HepG2 (cell line): ENCODE results near the gene BRIP1. TPM values are rescaled to one million over a fixed set of nuclear protein-coding genes. Genes with fewer than 3 reads are reported as not detected.

Experiments
- ATAC-seq: fragments of 200-7000 bp; cut with Tn5 transposase; 3 replicates; pipeline ENCODE4 v1.9.1; 2020; ENCODE audit warnings: mild to moderate bottlenecking, moderate library complexity
- BruUV-seq: library from RNA; stranded (reverse); fragments of 400-500 nt; replicated peaks from 2 replicates; lab custom pipeline; 2021; lab: Mats Ljungman, UMichigan
- CTCF ChIA-PET: fragments of 300-600 bp; formaldehyde crosslinking; extraction: SDS; loops from one replicate; lab custom pipeline; 2021; ENCODE audit warnings: low total read pairs, inconsistent platforms, low intra/inter-chr PET ratio; lab: Yijun Ruan, JAX
- POLR2A ChIA-PET: fragments of 350-600 bp; sonication (Branson Sonifier 250); formaldehyde crosslinking; loops from one replicate; lab custom pipeline; 2020; ENCODE audit warnings: antibody characterized with exemption, inconsistent platforms; lab: Yijun Ruan, JAX
- DNase-seq: peaks from one replicate; pipeline ENCODE4 v3.0.0-alpha.2; 2015; ENCODE audit warnings: low spot score
- FAIRE-seq: peaks from 3 replicates; lab custom pipeline; 2011; peaks lifted over from hg19 to GRCh38; lab: Jason Lieb, UNC
- H2AFZ ChIP-seq: one replicate; pipeline ENCODE4 v1.6.1; 2011; ENCODE audit warnings: low read length, inconsistent platforms
- H3K27ac ChIP-seq: fragments of 300-600 bp; 3 replicates; pipeline ENCODE4 v1.8.0; 2011; ENCODE audit warnings: mixed run types, mild to moderate bottlenecking, mixed read lengths, low read length, inconsistent platforms; ENCODE audit not compliant: insufficient read depth; ENCODE audit errors: extremely low read length
- H3K27me3 ChIP-seq, 2 experiments: fragments of 200-600 bp in 1 of 2; 2 replicates in 1 of 2; 3 replicates in 1 of 2; pipeline versions ENCODE4 v1.6.0 to v1.8.0; 2011; ENCODE audit warnings: low read length in 2 of 2, mild to moderate bottlenecking in 2 of 2, moderate library complexity in 2 of 2, inconsistent platforms in 1 of 2; ENCODE audit not compliant: insufficient read depth in 2 of 2, control insufficient read depth in 1 of 2
- H3K36me3 ChIP-seq, 2 experiments: fragments of 200-600 bp in 1 of 2; replicated peaks in 1 of 2; 2 replicates in 1 of 2; 3 replicates in 1 of 2; pipeline versions ENCODE4 v1.5.1 to v1.8.0; 2011; ENCODE audit warnings: low read length in 2 of 2, inconsistent platforms in 1 of 2; ENCODE audit not compliant: insufficient read depth in 2 of 2, control insufficient read depth in 1 of 2
- H3K4me1 ChIP-seq: 2 replicates; pipeline ENCODE4 v1.5.1; 2012; ENCODE audit warnings: low read length, inconsistent platforms; ENCODE audit not compliant: insufficient read depth
- H3K4me2 ChIP-seq: 2 replicates; pipeline ENCODE4 v1.6.0; 2011; ENCODE audit warnings: low read depth, low read length, inconsistent platforms
- H3K4me3 ChIP-seq, 3 experiments: fragments of 200-600 bp in 1 of 3; sonication (generic), shearing (Covaris generic) in 1 of 3; replicated peaks in 1 of 3; 2 replicates each; pipeline ENCODE4 v1.5.1; 2011 to 2016; ENCODE audit warnings: low read length in 3 of 3, inconsistent platforms in 2 of 3, low read depth in 2 of 3, mild to moderate bottlenecking in 2 of 3, control low read depth in 1 of 3, mixed read lengths in 1 of 3; ENCODE audit not compliant: insufficient read depth in 1 of 3
- H3K79me2 ChIP-seq: one replicate; pipeline ENCODE4 v1.6.1; 2011; ENCODE audit warnings: low read length, inconsistent platforms; ENCODE audit not compliant: insufficient read depth
- H3K9ac ChIP-seq: 2 replicates; pipeline ENCODE4 v1.6.0; 2011; ENCODE audit warnings: mild to moderate bottlenecking, low read depth, low read length, inconsistent platforms; ENCODE audit not compliant: insufficient read depth
- H3K9me3 ChIP-seq: 2 replicates; pipeline ENCODE4 v1.5.1; 2012; ENCODE audit warnings: mild to moderate bottlenecking, low read length
- H4K20me1 ChIP-seq: 2 replicates; pipeline ENCODE4 v1.6.0; 2011; ENCODE audit warnings: inconsistent platforms, mild to moderate bottlenecking, low read length, moderate library complexity; ENCODE audit not compliant: insufficient read depth
- CBX2 ChIP-seq, 2 experiments: fragments of 200-600 bp in 1 of 2; sonication (generic); formaldehyde crosslinking in 1 of 2; IDR thresholded peaks; 2 replicates each; pipeline versions ENCODE4 v1.7.0 to v1.8.1; 2018 to 2022; ENCODE audit warnings: low read depth in 2 of 2, low read length in 1 of 2, mild to moderate bottlenecking in 1 of 2, missing genetic modification reagents in 1 of 2
- GLI4 ChIP-seq: sonication (generic); formaldehyde crosslinking; IDR thresholded peaks from 2 replicates; pipeline ENCODE4 v1.5.1; 2020; ENCODE audit warnings: missing genetic modification reagents, mild to moderate bottlenecking, moderate library complexity, borderline replicate concordance
- IKZF1 ChIP-seq: fragments of 450-650 bp; IDR thresholded peaks from 2 replicates; pipeline ENCODE4 v1.7.1; 2016
- KAT7 ChIP-seq: IDR thresholded peaks from 2 replicates; pipeline ENCODE4 v1.6.1; 2018; ENCODE audit warnings: borderline replicate concordance, missing compliant biosample characterization
- TOPORS ChIP-seq: sonication (generic); formaldehyde crosslinking; IDR thresholded peaks from 2 replicates; pipeline ENCODE4 v1.8.0; 2023; ENCODE audit warnings: mild to moderate bottlenecking, missing genetic modification reagents
- ZNF121 ChIP-seq: sonication (generic); formaldehyde crosslinking; IDR thresholded peaks from 2 replicates; pipeline ENCODE4 v1.5.0; 2020; ENCODE audit warnings: mild to moderate bottlenecking, missing genetic modification reagents
- ZNF747 ChIP-seq: sonication (generic); formaldehyde crosslinking; IDR thresholded peaks from 2 replicates; pipeline ENCODE4 v1.8.1; 2023; ENCODE audit warnings: missing genetic modification reagents, mild to moderate bottlenecking, borderline replicate concordance
- WGBS: methylation state at CpG from one replicate; pipeline ENCODE4 v1.1.6; 2017; ENCODE audit warnings: low lambda C conversion rate; 5-methylcytosine and 5-hydroxymethylcytosine counted together
- in situ Hi-C: cut with HindIII; loops from 2 replicates; pipeline ENCODE4 v1.10.0; 2017; ENCODE audit warnings: low pct_unique_long_range_greater_than_20kb; ENCODE audit not compliant: extremely low pct_ligation_motif_present
- intact Hi-C: fragments of 100-400 bp; cut with micrococcal nuclease; formaldehyde crosslinking; loops from one replicate; pipeline ENCODE4 v1.10.0; 2022; ENCODE audit not compliant: unreplicated experiment
- polyA plus RNA-seq, 8 experiments: library from polyadenylated mRNA; depleted of rRNA in 3 of 8; stranded (reverse) in 7 of 8; unstranded in 1 of 8; fragments of >200 nt; fragmentation: Illumina TruSeq in 4 of 8; extraction: Trizol in 4 of 8; gene quantifications; 2 replicates each; pipeline versions ENCODE4 v1.2.1 to v1.2.3, GENCODE V29; 2011 to 2016; ENCODE audit warnings: low read depth in 4 of 8, missing spikeins in 1 of 8, mixed read lengths in 1 of 8; ENCODE audit not compliant: insufficient read depth in 1 of 8
- total RNA-seq, 5 experiments: library from RNA; depleted of rRNA; stranded (reverse); fragments of >200 nt; fragmentation: Illumina TruSeq; extraction: Trizol; gene quantifications; 2 replicates each; pipeline ENCODE4 v1.2.3, GENCODE V29; 2016; ENCODE audit warnings: low read depth in 1 of 5
- TF ChIP-seq, protein P1 (sequence below): sonication (generic); formaldehyde crosslinking; IDR thresholded peaks from 2 replicates; pipeline ENCODE4 v1.4.0; 2020; ENCODE audit warnings: mild to moderate bottlenecking, missing genetic modification reagents, borderline replicate concordance
- TF ChIP-seq, protein P2 (sequence below), 2 experiments: sonication (generic) in 1 of 2; formaldehyde crosslinking in 1 of 2; IDR thresholded peaks; 2 replicates each; pipeline versions ENCODE4 v1.6.1 to v1.9.0; 2014 to 2022; ENCODE audit warnings: antibody characterized with exemption in 1 of 2, borderline replicate concordance in 1 of 2, inconsistent platforms in 1 of 2, low read depth in 1 of 2, missing genetic modification reagents in 1 of 2

Gene BRIP1
- total and polyA plus RNA-seq, 2 of the 13 experiments (the other 11 are each of a cell fraction or from before 2014, with no cell fraction given): 3.8 to 27.7 TPM

DNA sequence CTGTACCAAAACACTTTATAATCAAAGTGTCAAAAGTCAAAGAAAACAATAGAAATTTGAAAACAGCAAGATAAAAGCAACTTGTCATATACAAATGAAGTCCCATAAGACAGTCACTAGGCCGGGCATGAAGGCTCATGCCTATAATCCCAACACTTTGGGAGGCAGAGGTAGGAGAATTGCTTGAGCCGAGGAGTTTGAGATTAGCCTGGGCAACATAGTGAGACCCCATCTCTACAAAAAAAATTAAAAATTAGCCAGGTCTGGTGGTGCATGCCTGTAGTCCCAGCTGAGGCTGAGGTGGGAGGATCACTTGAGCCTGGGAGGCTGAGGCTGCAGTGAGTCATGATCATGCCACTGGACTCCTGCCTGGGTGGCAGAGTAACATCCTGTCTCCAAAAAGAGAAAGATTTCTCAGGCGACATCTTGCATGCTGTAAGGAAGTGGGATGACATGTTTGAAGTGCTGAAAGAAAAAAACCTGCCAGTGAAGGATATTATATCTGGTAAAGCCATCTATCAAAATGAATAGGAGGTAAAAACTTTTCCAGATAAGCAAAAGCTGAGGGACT lies 173.6 kb downstream of the BRIP1 start:
- H3K9me3 ChIP-seq: no peaks in the 10 kb centered on the region
- H3K4me2 ChIP-seq: no peak overlapping the region
- ChIA-PET POLR2A (no interaction called here), CTCF (no interaction called here)
- no peak overlapping the region for H3K9ac ChIP-seq
- intact Hi-C loops: loop anchor here (10.0 kb wide), 1 partner anchor 195 kb away; no protein-coding TSS in a partner anchor
- H3K27ac ChIP-seq: no peak overlapping the region
- peak; percentile 64; the same call in 1 of the 2 replicates for TF ChIP-seq ZNF121 (CRISPR knock-in tag)
- TF ChIP-seq IKZF1: no peak
- TF ChIP-seq CBX2 (IDR thresholded peaks at IDR 0.05; ENCODE audit: low read depth, low read length): no peak
- TF ChIP-seq CBX2 (CRISPR knock-in tag; IDR thresholded peaks at IDR 0.05; ENCODE audit: low read depth): no peak
- TF ChIP-seq TOPORS (CRISPR knock-in tag): no peak
- H3K36me3 ChIP-seq: peaks cover 1 to 25% of the 10 kb centered on the region in 2 experiments; a peak in 2 of 5 replicates
- H2AFZ ChIP-seq: no peak overlapping the region
- DNase-seq (no peak), ATAC-seq (no peak), FAIRE-seq (no peak)
- 93% methylated on average over 3 of the region's 3 CpGs for WGBS
- in situ Hi-C loops: no loop called here
- H3K27me3 ChIP-seq: no peaks in the 10 kb centered on the region
- no TSS peak for BruUV-seq
- H3K4me3 ChIP-seq: no peak overlapping the region
- no peaks in the 10 kb centered on the region for H3K79me2 ChIP-seq
- H3K4me1 ChIP-seq: no peaks in the 10 kb centered on the region
- no peaks in the 10 kb centered on the region for H4K20me1 ChIP-seq

DNA sequence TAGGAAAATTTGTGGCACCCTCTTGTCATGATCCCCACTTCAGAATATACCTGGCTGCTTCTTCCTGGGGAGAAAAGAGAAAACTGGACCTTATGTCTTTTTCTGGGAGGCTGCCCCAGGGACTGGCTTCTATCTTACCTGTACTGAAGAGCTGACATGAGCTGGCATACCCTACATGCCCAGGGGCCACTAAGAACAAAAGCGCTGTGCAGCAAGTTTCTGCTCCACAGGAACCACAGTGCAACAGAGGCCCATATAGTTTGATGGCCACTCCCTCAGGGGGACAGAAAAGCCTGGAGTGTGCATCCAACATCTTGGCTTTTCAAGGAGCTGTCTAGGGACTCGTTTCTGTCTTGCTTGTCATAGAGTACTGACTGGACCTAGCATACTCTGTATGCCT lies 175.6 kb downstream of the BRIP1 start:
- no TSS peak for BruUV-seq
- FAIRE-seq: no peak
- WGBS: 54% methylated on average over 1 of the region's 2 CpGs
- Histone ChIP-seq H3K27ac (no peak overlapping the region), H3K9me3 (no peaks in the 10 kb centered on the region), H3K4me2 (no peak overlapping the region), H3K36me3 (peaks cover 1 to 20% of the 10 kb centered on the region in 2 experiments; a peak in 4 of 5 replicates), H3K4me1 (no peaks in the 10 kb centered on the region), H4K20me1 (no peaks in the 10 kb centered on the region), H3K79me2 (no peaks in the 10 kb centered on the region), H3K27me3 (no peaks in the 10 kb centered on the region), H2AFZ (no peak overlapping the region), H3K9ac (no peak overlapping the region), H3K4me3 (no peak overlapping the region)
- intact Hi-C loops: loop anchor here (2.0 kb wide), 1 partner anchor 51 kb away; no protein-coding TSS in a partner anchor
- peak; percentile 23; the same call in 2 of the 3 replicates for ATAC-seq
- DNase-seq: no peak
- in situ Hi-C loops: no loop called here
- POLR2A ChIA-PET: no interaction called here
- CTCF ChIA-PET: no interaction called here
- TF ChIP-seq ZNF747 (CRISPR knock-in tag) (no peak), KAT7 (CRISPR knock-in tag) (no peak), GLI4 (CRISPR knock-in tag) (no peak)
- TF ChIP-seq, protein P1, sequence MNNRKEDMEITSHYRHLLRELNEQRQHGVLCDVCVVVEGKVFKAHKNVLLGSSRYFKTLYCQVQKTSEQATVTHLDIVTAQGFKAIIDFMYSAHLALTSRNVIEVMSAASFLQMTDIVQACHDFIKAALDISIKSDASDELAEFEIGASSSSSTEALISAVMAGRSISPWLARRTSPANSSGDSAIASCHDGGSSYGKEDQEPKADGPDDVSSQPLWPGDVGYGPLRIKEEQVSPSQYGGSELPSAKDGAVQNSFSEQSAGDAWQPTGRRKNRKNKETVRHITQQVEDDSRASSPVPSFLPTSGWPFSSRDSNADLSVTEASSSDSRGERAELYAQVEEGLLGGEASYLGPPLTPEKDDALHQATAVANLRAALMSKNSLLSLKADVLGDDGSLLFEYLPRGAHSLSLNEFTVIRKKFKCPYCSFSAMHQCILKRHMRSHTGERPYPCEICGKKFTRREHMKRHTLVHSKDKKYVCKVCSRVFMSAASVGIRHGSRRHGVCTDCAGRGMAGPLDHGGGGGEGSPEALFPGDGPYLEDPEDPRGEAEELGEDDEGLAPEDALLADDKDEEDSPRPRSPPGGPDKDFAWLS: no peak
- TF ChIP-seq, protein P2, sequence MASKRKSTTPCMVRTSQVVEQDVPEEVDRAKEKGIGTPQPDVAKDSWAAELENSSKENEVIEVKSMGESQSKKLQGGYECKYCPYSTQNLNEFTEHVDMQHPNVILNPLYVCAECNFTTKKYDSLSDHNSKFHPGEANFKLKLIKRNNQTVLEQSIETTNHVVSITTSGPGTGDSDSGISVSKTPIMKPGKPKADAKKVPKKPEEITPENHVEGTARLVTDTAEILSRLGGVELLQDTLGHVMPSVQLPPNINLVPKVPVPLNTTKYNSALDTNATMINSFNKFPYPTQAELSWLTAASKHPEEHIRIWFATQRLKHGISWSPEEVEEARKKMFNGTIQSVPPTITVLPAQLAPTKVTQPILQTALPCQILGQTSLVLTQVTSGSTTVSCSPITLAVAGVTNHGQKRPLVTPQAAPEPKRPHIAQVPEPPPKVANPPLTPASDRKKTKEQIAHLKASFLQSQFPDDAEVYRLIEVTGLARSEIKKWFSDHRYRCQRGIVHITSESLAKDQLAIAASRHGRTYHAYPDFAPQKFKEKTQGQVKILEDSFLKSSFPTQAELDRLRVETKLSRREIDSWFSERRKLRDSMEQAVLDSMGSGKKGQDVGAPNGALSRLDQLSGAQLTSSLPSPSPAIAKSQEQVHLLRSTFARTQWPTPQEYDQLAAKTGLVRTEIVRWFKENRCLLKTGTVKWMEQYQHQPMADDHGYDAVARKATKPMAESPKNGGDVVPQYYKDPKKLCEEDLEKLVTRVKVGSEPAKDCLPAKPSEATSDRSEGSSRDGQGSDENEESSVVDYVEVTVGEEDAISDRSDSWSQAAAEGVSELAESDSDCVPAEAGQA (IDR thresholded peaks at IDR 0.05; ENCODE audit: low read depth): no peak
- TF ChIP-seq, protein P2 (CRISPR knock-in tag; IDR thresholded peaks at IDR 0.05; ENCODE audit: borderline replicate concordance): no peak
